HepG2 (cell line): Measurements from ENCODE around the gene IQCK. TPM values are rescaled to one million over a fixed set of nuclear protein-coding genes. Genes with fewer than 3 reads are reported as not detected.

Experiments used
- HNRNPH1 ChIP-seq: fragments of 200-400 bp; formaldehyde crosslinking; optimal IDR thresholded peaks from 2 replicates; pipeline ENCODE3; 2017; ENCODE audit warnings: mild to moderate bottlenecking, low read depth, low read length
- JUND ChIP-seq: sonication (generic); formaldehyde crosslinking; IDR thresholded peaks from 2 replicates; pipeline ENCODE4 v1.8.0; 2022; ENCODE audit warnings: mild to moderate bottlenecking, missing genetic modification reagents
- MTF1 ChIP-seq: sonication (generic); formaldehyde crosslinking; IDR thresholded peaks from 2 replicates; pipeline ENCODE4 v1.5.0; 2020; ENCODE audit warnings: missing genetic modification reagents
- PTBP1 ChIP-seq: fragments of 200-400 bp; formaldehyde crosslinking; IDR thresholded peaks from 2 replicates; pipeline ENCODE4 v1.6.1; 2018; ENCODE audit warnings: low read length, low read depth; ENCODE audit not compliant: poor library complexity, severe bottlenecking
- RFXANK ChIP-seq: IDR thresholded peaks from 2 replicates; pipeline ENCODE4 v1.6.1; 2016
- ZMYM4 ChIP-seq: sonication (generic); formaldehyde crosslinking; IDR thresholded peaks from 2 replicates; pipeline ENCODE4 v1.8.1; 2023; ENCODE audit warnings: mild to moderate bottlenecking, missing genetic modification reagents
- ZNF646 ChIP-seq: sonication (generic); formaldehyde crosslinking; IDR thresholded peaks from 2 replicates; pipeline ENCODE4 v1.9.0; 2021; ENCODE audit warnings: mild to moderate bottlenecking, missing genetic modification reagents
- ZNF776 ChIP-seq: sonication (generic); formaldehyde crosslinking; IDR thresholded peaks from 2 replicates; pipeline ENCODE4 v1.4.0; 2020; ENCODE audit warnings: mild to moderate bottlenecking, missing genetic modification reagents
- polyA plus RNA-seq, 8 experiments: library from polyadenylated mRNA; depleted of rRNA in 3 of 8; stranded (reverse) in 7 of 8; unstranded in 1 of 8; fragments of >200 nt; fragmentation: Illumina TruSeq in 4 of 8; extraction: Trizol in 4 of 8; gene quantifications; 2 replicates each; pipeline versions ENCODE4 v1.2.1 to v1.2.3, GENCODE V29; 2011 to 2016; ENCODE audit warnings: low read depth in 4 of 8, missing spikeins in 1 of 8, mixed read lengths in 1 of 8; ENCODE audit not compliant: insufficient read depth in 1 of 8
- total RNA-seq, 5 experiments: library from RNA; depleted of rRNA; stranded (reverse); fragments of >200 nt; fragmentation: Illumina TruSeq; extraction: Trizol; gene quantifications; 2 replicates each; pipeline ENCODE4 v1.2.3, GENCODE V29; 2016; ENCODE audit warnings: low read depth in 1 of 5
- TF ChIP-seq, protein P1 (sequence below): sonication (generic); formaldehyde crosslinking; IDR thresholded peaks from 2 replicates; pipeline ENCODE4 v1.5.1; 2020; ENCODE audit warnings: missing genetic modification reagents, mild to moderate bottlenecking, borderline replicate concordance
- TF ChIP-seq, protein P2 (sequence below): sonication (generic); formaldehyde crosslinking; IDR thresholded peaks from 2 replicates; pipeline ENCODE4 v1.4.0; 2020; ENCODE audit warnings: missing genetic modification reagents

Gene IQCK
- total and polyA plus RNA-seq, 2 of the 13 experiments (the other 11 are each of a cell fraction or from before 2014, with no cell fraction given): 5.1 to 7.3 TPM

- TF ChIP-seq ZNF646 (CRISPR knock-in tag) (no peak), PTBP1 (no peak), ZNF776 (peak; percentile 97), JUND (CRISPR knock-in tag) (peak; percentile 52; the same call in 1 of the 2 replicates), ZMYM4 (peak; percentile 90), MTF1 (CRISPR knock-in tag) (no peak; the same call in 1 of the 2 replicates), RFXANK (CRISPR knock-in tag) (no peak), HNRNPH1 (no peak)
- TF ChIP-seq, protein P1, sequence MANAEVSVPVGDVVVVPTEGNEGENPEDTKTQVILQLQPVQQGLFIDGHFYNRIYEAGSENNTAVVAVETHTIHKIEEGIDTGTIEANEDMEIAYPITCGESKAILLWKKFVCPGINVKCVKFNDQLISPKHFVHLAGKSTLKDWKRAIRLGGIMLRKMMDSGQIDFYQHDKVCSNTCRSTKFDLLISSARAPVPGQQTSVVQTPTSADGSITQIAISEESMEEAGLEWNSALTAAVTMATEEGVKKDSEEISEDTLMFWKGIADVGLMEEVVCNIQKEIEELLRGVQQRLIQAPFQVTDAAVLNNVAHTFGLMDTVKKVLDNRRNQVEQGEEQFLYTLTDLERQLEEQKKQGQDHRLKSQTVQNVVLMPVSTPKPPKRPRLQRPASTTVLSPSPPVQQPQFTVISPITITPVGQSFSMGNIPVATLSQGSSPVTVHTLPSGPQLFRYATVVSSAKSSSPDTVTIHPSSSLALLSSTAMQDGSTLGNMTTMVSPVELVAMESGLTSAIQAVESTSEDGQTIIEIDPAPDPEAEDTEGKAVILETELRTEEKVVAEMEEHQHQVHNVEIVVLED (CRISPR knock-in tag): peak; percentile 93
- TF ChIP-seq, protein P2, sequence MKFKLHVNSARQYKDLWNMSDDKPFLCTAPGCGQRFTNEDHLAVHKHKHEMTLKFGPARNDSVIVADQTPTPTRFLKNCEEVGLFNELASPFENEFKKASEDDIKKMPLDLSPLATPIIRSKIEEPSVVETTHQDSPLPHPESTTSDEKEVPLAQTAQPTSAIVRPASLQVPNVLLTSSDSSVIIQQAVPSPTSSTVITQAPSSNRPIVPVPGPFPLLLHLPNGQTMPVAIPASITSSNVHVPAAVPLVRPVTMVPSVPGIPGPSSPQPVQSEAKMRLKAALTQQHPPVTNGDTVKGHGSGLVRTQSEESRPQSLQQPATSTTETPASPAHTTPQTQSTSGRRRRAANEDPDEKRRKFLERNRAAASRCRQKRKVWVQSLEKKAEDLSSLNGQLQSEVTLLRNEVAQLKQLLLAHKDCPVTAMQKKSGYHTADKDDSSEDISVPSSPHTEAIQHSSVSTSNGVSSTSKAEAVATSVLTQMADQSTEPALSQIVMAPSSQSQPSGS (CRISPR knock-in tag): peak; percentile 74
Measured at GRCh38 chr16:19717741-19718623, at the start of gene IQCK, which contains the start of gene KNOP1 (continued).
